Choroid plexus epithelial cell (primary cell): Measurements from ENCODE around the gene CSMD2.

Experiments used
- DNase-seq: peaks from one replicate; pipeline ENCODE4 v3.0.0-alpha.2; 2010; ENCODE audit warnings: low read depth
- H3K4me3 ChIP-seq: 2 replicates; pipeline ENCODE4 v1.5.1; 2011; ENCODE audit warnings: low read depth, mild to moderate bottlenecking, control low read depth, low read length, moderate library complexity
- TF ChIP-seq, protein P1 (sequence below): conservative IDR thresholded peaks from 2 replicates; pipeline ENCODE4 v1.5.1; 2011; ENCODE audit warnings: low read depth, mild to moderate bottlenecking, control low read depth, inconsistent platforms, low read length, moderate library complexity

The CSMD2 gene

DNA sequence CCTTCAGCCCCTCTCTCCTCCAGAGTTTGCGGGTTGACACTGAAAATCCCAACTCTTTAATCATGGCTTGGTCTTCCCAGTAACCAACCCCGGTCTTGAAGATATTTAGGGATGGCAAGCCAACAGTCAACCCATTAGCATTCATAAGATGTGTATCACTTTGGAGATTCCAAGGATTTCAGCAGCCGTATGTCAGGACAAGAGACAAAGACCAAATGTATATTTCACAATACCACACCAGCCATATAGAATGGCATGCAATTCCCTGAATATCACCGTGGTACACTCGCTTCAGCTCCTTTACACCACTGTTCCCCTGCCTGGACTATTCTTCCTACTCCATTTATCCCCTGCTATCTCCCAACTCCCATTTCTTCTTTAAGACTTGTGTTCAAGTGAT, 109.2 kb downstream of the CSMD2 start:
- no peak overlapping the region for H3K4me3 ChIP-seq
- no peak for DNase-seq
- TF ChIP-seq, protein P1, sequence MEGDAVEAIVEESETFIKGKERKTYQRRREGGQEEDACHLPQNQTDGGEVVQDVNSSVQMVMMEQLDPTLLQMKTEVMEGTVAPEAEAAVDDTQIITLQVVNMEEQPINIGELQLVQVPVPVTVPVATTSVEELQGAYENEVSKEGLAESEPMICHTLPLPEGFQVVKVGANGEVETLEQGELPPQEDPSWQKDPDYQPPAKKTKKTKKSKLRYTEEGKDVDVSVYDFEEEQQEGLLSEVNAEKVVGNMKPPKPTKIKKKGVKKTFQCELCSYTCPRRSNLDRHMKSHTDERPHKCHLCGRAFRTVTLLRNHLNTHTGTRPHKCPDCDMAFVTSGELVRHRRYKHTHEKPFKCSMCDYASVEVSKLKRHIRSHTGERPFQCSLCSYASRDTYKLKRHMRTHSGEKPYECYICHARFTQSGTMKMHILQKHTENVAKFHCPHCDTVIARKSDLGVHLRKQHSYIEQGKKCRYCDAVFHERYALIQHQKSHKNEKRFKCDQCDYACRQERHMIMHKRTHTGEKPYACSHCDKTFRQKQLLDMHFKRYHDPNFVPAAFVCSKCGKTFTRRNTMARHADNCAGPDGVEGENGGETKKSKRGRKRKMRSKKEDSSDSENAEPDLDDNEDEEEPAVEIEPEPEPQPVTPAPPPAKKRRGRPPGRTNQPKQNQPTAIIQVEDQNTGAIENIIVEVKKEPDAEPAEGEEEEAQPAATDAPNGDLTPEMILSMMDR = no peak

GRCh38 chr1:34054920-34055319, 110.1 kb downstream of the CSMD2 start:
- no peak overlapping the region for H3K4me3 ChIP-seq
- TF ChIP-seq, protein P1 = no peak
- no peak for DNase-seq

DNA sequence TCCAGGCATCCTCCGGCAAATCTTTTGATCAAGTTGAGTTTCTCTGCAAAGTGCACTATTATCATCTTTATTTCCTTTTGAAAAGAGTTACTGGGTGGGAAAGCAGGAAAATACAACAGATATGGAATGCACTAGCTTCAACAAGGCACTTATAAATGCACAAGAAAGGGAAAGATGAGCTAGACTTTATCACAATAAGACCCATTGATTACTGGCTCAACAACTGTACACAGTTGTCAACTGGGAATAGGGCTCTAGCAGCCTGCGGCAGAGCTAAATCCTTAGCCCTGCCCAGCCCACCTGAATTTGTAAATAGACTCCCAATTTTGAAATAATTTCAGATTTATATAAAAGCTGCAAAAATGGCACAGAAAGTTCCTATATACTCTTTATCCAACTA, 111.4 kb downstream of the CSMD2 start:
- TF ChIP-seq, protein P1 = no peak
- H3K4me3 ChIP-seq = no peak overlapping the region
- DNase-seq = no peak

DNA sequence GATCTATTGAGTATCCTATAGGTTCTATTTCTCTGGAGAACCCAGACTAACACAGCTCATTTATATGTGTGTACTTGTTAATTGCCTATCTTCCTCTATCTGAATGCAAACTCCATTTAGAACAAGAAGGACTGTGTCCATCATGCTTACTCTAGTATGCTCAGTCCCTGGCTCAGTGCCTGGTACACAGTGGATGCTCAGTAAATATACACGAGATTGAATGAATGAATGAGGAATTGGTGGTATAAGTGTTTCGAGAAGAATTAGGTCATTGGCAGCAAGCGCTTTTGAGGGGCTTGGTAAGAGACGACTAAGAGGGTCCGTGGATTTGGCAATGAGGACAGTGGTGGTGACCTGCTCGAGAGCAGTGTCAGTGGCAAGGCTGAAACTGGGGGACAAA, 112.5 kb downstream of the CSMD2 start:
- TF ChIP-seq, protein P1 = no peak
- DNase-seq = no peak
- no peak overlapping the region for H3K4me3 ChIP-seq

DNA sequence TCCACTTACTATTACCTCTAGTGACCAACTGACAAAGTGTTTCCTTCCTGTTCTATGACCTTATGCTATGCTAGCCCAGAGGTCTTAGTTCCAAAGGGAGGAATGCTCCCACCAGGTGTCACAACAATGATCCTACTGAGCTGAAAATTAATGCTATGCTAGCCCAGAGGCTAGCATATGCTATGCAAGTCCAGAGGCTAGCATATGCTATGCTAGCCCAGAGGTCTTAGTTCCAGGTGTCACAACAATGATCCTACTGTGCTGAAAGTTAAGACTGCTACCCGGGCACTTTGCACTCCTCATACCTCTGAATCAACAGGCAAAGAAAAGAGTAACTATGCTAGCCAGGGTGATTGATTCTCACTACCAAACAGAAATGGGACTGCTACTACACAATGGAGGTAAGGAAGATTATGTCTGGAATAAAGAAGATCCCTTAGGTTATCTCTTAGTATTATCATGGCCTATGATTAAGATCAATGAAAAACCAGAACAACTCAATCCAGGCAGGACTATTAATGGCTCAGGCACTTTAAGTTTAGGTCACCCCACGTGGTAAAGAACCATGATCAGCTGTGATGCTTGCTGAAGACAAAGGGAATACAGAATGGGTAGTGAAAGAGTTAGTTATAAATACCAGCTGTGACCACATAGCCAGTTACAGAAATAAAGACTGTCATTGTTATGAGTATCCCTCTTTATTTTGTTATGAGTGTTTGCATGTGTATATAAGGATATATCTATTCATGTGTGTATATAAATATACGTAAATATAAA, 114.1 kb downstream of the CSMD2 start:
- no peak overlapping the region for H3K4me3 ChIP-seq
- no peak for DNase-seq
- TF ChIP-seq, protein P1 = no peak

- no peak overlapping the region for H3K4me3 ChIP-seq
- no peak for DNase-seq
- TF ChIP-seq, protein P1 = no peak
Observed at GRCh38 chr1:34049994-34050393, 115.0 kb downstream of the CSMD2 start.

- TF ChIP-seq, protein P1 = no peak
- DNase-seq = no peak
- H3K4me3 ChIP-seq = no peak overlapping the region
Observed at GRCh38 chr1:34049477-34049876, 115.6 kb downstream of the CSMD2 start.
